ENCODE results near the gene RREB1.

The RREB1 gene

DNA sequence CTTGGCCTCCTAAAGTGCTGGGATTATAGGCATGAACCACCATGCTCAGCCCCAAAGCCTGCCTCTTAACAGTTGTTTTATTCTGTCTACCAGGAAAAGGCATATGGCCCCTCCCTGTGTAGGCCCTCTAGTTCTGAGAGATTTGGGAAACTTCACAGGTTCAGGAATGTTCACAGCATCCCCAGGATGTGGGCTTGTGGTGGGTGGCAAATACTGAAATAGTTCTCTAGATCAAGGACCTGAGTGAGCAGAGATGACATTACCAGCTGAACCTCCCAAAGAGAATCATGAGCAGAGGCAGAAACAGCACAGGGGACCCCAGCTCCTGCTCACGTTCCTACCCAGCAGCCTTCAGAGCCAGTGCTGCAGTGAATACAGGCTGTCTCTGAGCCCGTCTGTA, 105.7 kb downstream of the RREB1 start:
- no peak for TF ChIP-seq CTCF (conservative IDR thresholded peaks at IDR 0.05; ENCODE audit: low read length)
- no peak overlapping the region for H3K4me3 ChIP-seq (ENCODE audit: low read length)
- DNase-seq (ENCODE audit: low read depth): no peak

GRCh38 chr6:7214468-7214867, 106.7 kb downstream of the RREB1 start:
- DNase-seq (ENCODE audit: low read depth): no peak
- no peak overlapping the region for H3K4me3 ChIP-seq (ENCODE audit: low read length)
- no peak for TF ChIP-seq CTCF (conservative IDR thresholded peaks at IDR 0.05; ENCODE audit: low read length)

DNA sequence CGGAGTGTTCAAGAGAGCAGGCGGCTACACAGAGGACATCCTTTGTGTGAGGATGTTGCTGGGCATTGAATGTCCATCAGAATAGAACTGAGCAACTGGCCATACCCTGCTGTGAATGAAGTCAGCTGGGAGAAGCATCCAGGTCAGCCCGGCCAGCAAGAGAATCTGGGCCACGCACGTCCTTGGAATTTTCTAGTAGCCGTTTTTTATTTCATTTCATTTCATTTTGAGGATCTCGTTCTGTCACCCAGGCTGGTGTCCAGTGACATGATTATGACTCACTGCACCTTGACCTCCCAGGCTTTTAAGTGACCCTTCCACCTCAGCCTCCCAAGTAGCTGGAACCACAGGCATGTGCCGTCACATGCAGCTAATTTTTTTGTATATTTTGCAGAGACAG, 107.4 kb downstream of the RREB1 start:
- DNase-seq (ENCODE audit: low read depth): no peak
- TF ChIP-seq CTCF (conservative IDR thresholded peaks at IDR 0.05; ENCODE audit: low read length): no peak
- H3K4me3 ChIP-seq (ENCODE audit: low read length): no peak overlapping the region

DNA sequence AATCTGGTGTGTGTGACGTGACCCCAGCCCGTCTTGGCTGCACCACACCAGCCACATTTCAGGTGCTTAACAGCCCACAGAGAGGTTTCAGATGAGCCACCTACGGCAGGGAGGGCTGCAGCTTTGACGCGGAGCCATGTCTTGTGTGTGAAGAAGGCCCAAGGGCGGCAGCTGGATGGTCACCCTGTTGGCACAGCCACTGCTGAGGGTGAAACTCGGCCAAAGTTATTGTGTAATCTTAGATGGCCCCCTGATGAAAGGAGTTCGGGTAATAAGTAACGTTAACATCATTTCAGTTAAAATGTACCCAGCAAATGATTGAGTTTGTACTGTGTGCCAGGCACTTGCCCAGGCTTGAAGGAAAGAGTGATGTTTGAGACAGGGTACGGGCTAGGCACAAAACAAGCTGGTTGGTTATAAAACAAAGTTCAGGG, 108.1 kb downstream of the RREB1 start:
- no peak for TF ChIP-seq CTCF (conservative IDR thresholded peaks at IDR 0.05; ENCODE audit: low read length)
- H3K4me3 ChIP-seq (ENCODE audit: low read length): no peak overlapping the region
- no peak for DNase-seq (ENCODE audit: low read depth)

GRCh38 chr6:7216941-7217621, 109.3 kb downstream of the RREB1 start:
- DNase-seq (ENCODE audit: low read depth): no peak
- no peak overlapping the region for H3K4me3 ChIP-seq (ENCODE audit: low read length)
- no peak for TF ChIP-seq CTCF (conservative IDR thresholded peaks at IDR 0.05; ENCODE audit: low read length)

DNA sequence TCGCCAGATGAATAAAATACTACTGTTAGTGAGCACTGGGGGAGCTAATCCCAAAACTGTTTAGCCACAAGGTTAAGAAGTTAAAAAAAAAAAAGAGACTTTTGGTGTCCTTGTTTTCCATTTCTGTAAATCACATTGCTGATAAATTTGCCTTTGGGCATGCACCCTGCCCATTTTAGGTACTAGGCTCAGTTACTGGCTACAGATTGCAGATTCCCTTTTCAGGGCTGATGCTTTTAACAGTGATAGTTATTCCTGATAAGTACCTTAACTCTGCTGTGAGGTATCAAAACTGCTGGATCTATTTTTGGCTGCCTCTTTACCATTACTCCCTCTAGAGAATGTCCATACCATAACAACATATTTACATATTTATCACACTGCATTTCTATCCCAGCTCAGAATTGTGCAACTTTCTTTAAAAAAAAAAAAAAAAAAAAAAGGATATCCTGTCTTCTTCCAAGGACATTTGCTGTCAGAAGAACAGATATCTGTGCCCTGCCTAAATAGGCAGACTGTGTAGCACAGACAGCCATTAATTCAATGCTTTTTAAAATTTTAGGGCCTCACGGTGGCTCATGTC, 110.7 kb downstream of the RREB1 start:
- DNase-seq (ENCODE audit: low read depth): no peak
- TF ChIP-seq CTCF (conservative IDR thresholded peaks at IDR 0.05; ENCODE audit: low read length): peak; percentile 26
- no peak overlapping the region for H3K4me3 ChIP-seq (ENCODE audit: low read length)

- TF ChIP-seq CTCF (conservative IDR thresholded peaks at IDR 0.05; ENCODE audit: low read length): no peak
- DNase-seq (ENCODE audit: low read depth): peak; percentile 19
- H3K4me3 ChIP-seq (ENCODE audit: low read length): no peak overlapping the region
These were observed 111.5 kb downstream of the RREB1 start for GRCh38 chr6:7219310-7219709.

All from AG10803 (cell line).